ENCODE measurements around the gene ARHGAP15.

DNA sequence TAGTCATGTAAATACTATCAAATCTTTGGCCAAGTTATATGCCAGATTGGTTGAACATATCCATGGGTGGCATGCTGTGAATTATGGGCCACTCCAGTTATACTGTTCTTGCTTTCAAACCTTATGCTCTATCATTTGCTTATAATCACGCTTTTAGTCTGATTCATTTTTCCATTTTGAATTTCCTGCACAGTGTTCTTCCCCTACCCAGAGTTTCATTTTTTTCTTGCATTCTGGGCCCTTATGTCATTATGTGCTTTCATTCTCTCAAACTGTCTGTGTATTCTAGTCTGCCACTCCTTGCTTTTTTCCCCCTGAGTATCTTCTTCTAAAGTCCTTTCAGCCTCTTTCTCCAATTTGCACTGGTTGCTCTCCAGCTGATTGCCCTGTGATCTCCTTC lies 364.1 kb downstream of the ARHGAP15 start:
- TF ChIP-seq, protein P1, sequence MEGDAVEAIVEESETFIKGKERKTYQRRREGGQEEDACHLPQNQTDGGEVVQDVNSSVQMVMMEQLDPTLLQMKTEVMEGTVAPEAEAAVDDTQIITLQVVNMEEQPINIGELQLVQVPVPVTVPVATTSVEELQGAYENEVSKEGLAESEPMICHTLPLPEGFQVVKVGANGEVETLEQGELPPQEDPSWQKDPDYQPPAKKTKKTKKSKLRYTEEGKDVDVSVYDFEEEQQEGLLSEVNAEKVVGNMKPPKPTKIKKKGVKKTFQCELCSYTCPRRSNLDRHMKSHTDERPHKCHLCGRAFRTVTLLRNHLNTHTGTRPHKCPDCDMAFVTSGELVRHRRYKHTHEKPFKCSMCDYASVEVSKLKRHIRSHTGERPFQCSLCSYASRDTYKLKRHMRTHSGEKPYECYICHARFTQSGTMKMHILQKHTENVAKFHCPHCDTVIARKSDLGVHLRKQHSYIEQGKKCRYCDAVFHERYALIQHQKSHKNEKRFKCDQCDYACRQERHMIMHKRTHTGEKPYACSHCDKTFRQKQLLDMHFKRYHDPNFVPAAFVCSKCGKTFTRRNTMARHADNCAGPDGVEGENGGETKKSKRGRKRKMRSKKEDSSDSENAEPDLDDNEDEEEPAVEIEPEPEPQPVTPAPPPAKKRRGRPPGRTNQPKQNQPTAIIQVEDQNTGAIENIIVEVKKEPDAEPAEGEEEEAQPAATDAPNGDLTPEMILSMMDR (conservative IDR thresholded peaks at IDR 0.05; ENCODE audit: low read depth in 2 of 2): no peak
- no peak for TF ChIP-seq POLR2AphosphoS5 (IDR thresholded peaks at IDR 0.05; ENCODE audit: low read depth)
- no peak for TF ChIP-seq EZH2 (IDR thresholded peaks at IDR 0.05; ENCODE audit: low read depth, unreplicated experiment)
- no peak for TF ChIP-seq REST (IDR thresholded peaks at IDR 0.05; ENCODE audit: unreplicated experiment)
- no peak for TF ChIP-seq ZNF331 (CRISPR knock-in tag; IDR thresholded peaks at IDR 0.05; ENCODE audit: low read depth)
- no peak for TF ChIP-seq STAT1 (IDR thresholded peaks at IDR 0.05; ENCODE audit: unreplicated experiment)
- no peak for TF ChIP-seq EZH2phosphoT487 (IDR thresholded peaks at IDR 0.05; ENCODE audit: unreplicated experiment)
- TF ChIP-seq CREB1 (CRISPR knock-in tag; IDR thresholded peaks at IDR 0.05; ENCODE audit: low read depth): no peak
- TF ChIP-seq, protein P2, sequence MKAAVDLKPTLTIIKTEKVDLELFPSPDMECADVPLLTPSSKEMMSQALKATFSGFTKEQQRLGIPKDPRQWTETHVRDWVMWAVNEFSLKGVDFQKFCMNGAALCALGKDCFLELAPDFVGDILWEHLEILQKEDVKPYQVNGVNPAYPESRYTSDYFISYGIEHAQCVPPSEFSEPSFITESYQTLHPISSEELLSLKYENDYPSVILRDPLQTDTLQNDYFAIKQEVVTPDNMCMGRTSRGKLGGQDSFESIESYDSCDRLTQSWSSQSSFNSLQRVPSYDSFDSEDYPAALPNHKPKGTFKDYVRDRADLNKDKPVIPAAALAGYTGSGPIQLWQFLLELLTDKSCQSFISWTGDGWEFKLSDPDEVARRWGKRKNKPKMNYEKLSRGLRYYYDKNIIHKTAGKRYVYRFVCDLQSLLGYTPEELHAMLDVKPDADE (IDR thresholded peaks at IDR 0.05): no peak
- no peak for TF ChIP-seq ZNF114 (CRISPR knock-in tag; IDR thresholded peaks at IDR 0.05)
- TF ChIP-seq JUNB (IDR thresholded peaks at IDR 0.05; ENCODE audit: unreplicated experiment): no peak
- TF ChIP-seq NANOG (IDR thresholded peaks at IDR 0.05; ENCODE audit: borderline replicate concordance): no peak

All from GM23338 (cell line).